HCT116 (cell line): ENCODE results near the gene GRIN2C. TPM values are rescaled to one million over a fixed set of nuclear protein-coding genes. Genes with fewer than 3 reads are reported as not detected.
A peak's percentile ranks its signal among the peaks of the same experiment; 100 is the strongest.

Experiments used
- ATAC-seq: fragments of 200-7000 bp; cut with Tn5 transposase; 2 replicates; pipeline ENCODE4 v1.9.1; 2020; ENCODE audit warnings: mild to moderate bottlenecking, moderate library complexity
- BruUV-seq: library from RNA; stranded (reverse); fragments of 400-500 nt; replicated peaks from 2 replicates; lab custom pipeline; 2021; lab: Mats Ljungman, UMichigan
- CTCF ChIA-PET: fragments of 300-600 bp; sonication (Branson Sonifier 250); formaldehyde crosslinking; loops from one replicate; lab custom pipeline; 2021; ENCODE audit warnings: antibody characterized with exemption; lab: Charles Lee
- POLR2A ChIA-PET: fragments of 300-600, 350-600 bp; sonication (Branson Sonifier 250); formaldehyde crosslinking; loops from one replicate; lab custom pipeline; 2021; ENCODE audit warnings: antibody characterized with exemption; lab: Charles Lee
- RAD21 ChIA-PET, 2 experiments: fragments of 300-600 bp; sonication (Branson Sonifier 250); formaldehyde crosslinking; loops; one replicate each; lab custom pipeline; 2023; ENCODE audit warnings: low total read pairs in 2 of 2; ENCODE audit not compliant: uncharacterized antibody in 2 of 2, unreplicated experiment in 2 of 2, low non-redundant PET in 1 of 2; lab: Charles Lee
- DNase-seq: peaks from one replicate; pipeline ENCODE4 v3.0.0-alpha.2; 2010; ENCODE audit warnings: low read depth, low spot score
- H2AFZ ChIP-seq: fragments of 200-600 bp; shearing (Covaris generic), sonication (generic); 2 replicates; pipeline ENCODE4 v1.6.1; 2017; ENCODE audit warnings: low read depth, mixed run types, mixed read lengths, antibody characterized with exemption, low read length; ENCODE audit not compliant: poor library complexity, severe bottlenecking
- H3K27ac ChIP-seq: 2 replicates; pipeline ENCODE4 v1.5.1; 2012; ENCODE audit warnings: low read depth, low read length
- H3K27me3 ChIP-seq: fragments of 200-600 bp; sonication (generic); 2 replicates; pipeline ENCODE4 v1.6.1; 2016; ENCODE audit warnings: mixed run types, low read length, mixed read lengths; ENCODE audit not compliant: insufficient read depth
- H3K36me3 ChIP-seq, 2 experiments: fragments of 200-500 bp in 1 of 2; fragments of 200-600 bp in 1 of 2; sonication (Bioruptor generic) in 1 of 2; sonication (generic) in 1 of 2; 2 replicates each; pipeline versions ENCODE4 v1.5.1 to v1.6.1; 2014 to 2016; ENCODE audit warnings: low read length in 2 of 2, inconsistent platforms in 1 of 2, mixed read lengths in 1 of 2, mixed run types in 1 of 2; ENCODE audit not compliant: insufficient read depth in 2 of 2, control insufficient read depth in 1 of 2
- H3K4me1 ChIP-seq, 2 experiments: fragments of 200-600 bp in 1 of 2; sonication (generic) in 1 of 2; 2 replicates each; pipeline versions ENCODE4 v1.5.1 to v1.6.1; 2012 to 2017; ENCODE audit warnings: low read length in 2 of 2, inconsistent platforms in 1 of 2, mild to moderate bottlenecking in 1 of 2, mixed read lengths in 1 of 2, mixed run types in 1 of 2, moderate library complexity in 1 of 2; ENCODE audit not compliant: insufficient read depth in 2 of 2, control insufficient read depth in 1 of 2
- H3K4me2 ChIP-seq: fragments of 200-600 bp; sonication (generic); 2 replicates; pipeline ENCODE4 v1.6.1; 2017; ENCODE audit warnings: mixed run types, low read length, mixed read lengths
- H3K4me3 ChIP-seq, 2 experiments: fragments of 200-600 bp in 1 of 2; sonication (generic) in 1 of 2; replicated peaks in 1 of 2; 2 replicates each; pipeline ENCODE4 v1.5.1; 2011 to 2016; ENCODE audit warnings: low read length in 2 of 2, control low read depth in 1 of 2, low read depth in 1 of 2, mild to moderate bottlenecking in 1 of 2, mixed read lengths in 1 of 2, mixed run types in 1 of 2
- H3K79me2 ChIP-seq: fragments of 200-600 bp; sonication (generic); 2 replicates; pipeline ENCODE4 v1.6.1; 2017; ENCODE audit warnings: mild to moderate bottlenecking, mixed run types, low read length, moderate library complexity, mixed read lengths; ENCODE audit not compliant: insufficient read depth
- H3K9ac ChIP-seq: fragments of 200-600 bp; sonication (generic); 2 replicates; pipeline ENCODE4 v1.6.1; 2016; ENCODE audit warnings: low read length, mixed read lengths
- H3K9me2 ChIP-seq: fragments of 200-600 bp; sonication (generic), shearing (Covaris generic); 2 replicates; pipeline ENCODE4 v1.6.1; 2017; ENCODE audit warnings: mixed run types, mild to moderate bottlenecking, moderate library complexity; ENCODE audit not compliant: insufficient read depth
- H3K9me3 ChIP-seq, 2 experiments: fragments of 200-500 bp in 1 of 2; fragments of 200-600 bp in 1 of 2; sonication (Bioruptor generic) in 1 of 2; sonication (generic) in 1 of 2; 2 replicates each; pipeline ENCODE4 v1.6.1; 2014 to 2017; ENCODE audit warnings: low read length in 2 of 2, mixed read lengths in 2 of 2, inconsistent platforms in 1 of 2, low read depth in 1 of 2, mild to moderate bottlenecking in 1 of 2, mixed run types in 1 of 2, moderate library complexity in 1 of 2; ENCODE audit not compliant: control insufficient read depth in 1 of 2, insufficient read depth in 1 of 2
- H4K20me1 ChIP-seq: fragments of 200-600 bp; sonication (generic), shearing (Covaris generic); 2 replicates; pipeline ENCODE4 v1.6.1; 2017; ENCODE audit warnings: mixed run types, mild to moderate bottlenecking, moderate library complexity; ENCODE audit not compliant: insufficient read depth
- MAX ChIP-seq: IDR thresholded peaks from 2 replicates; pipeline ENCODE4 v1.6.1; 2012
- POLR2A ChIP-seq: IDR thresholded peaks from 2 replicates; pipeline ENCODE4 v1.7.0; 2011; ENCODE audit warnings: borderline replicate concordance; ENCODE audit not compliant: insufficient read depth, insufficient read length; ENCODE audit errors: extremely low read depth
- POLR2AphosphoS5 ChIP-seq: IDR thresholded peaks from 2 replicates; pipeline ENCODE4 v1.6.1; 2011; ENCODE audit warnings: mild to moderate bottlenecking, low read depth, low read length, moderate library complexity
- SP1 ChIP-seq: IDR thresholded peaks from 2 replicates; pipeline ENCODE4 v1.6.1; 2012; ENCODE audit warnings: low read depth
- TCF7L2 ChIP-seq: IDR thresholded peaks from 2 replicates; pipeline ENCODE4 v1.7.0; 2011; ENCODE audit warnings: borderline replicate concordance, inconsistent platforms; ENCODE audit not compliant: insufficient read depth, insufficient read length; ENCODE audit errors: extremely low read depth
- YY1 ChIP-seq: IDR thresholded peaks from 2 replicates; pipeline ENCODE4 v1.6.1; 2011; ENCODE audit warnings: low read length, low read depth, moderate library complexity, mild to moderate bottlenecking; ENCODE audit not compliant: insufficient replicate concordance; ENCODE audit errors: extremely low read depth
- intact Hi-C: fragments of 100-400 bp; cut with micrococcal nuclease; formaldehyde crosslinking; loops from 2 replicates; pipeline ENCODE4 v1.10.0; 2022
- total RNA-seq: library from RNA; stranded (reverse); gene quantifications from one replicate; pipeline ENCODE4 v1.2.1, GENCODE V29; 2021; ENCODE audit not compliant: unreplicated experiment

The GRIN2C gene
- total RNA-seq, 1 experiment from 2014 or later, result 2.2 TPM

- Histone ChIP-seq H3K9me3 (no peaks in the 10 kb centered on the region), H3K4me1 (peaks cover 14 to 51% of the 10 kb centered on the region in 2 experiments), H3K36me3 (no peaks in the 10 kb centered on the region), H3K27ac (peak overlapping the region; percentile 77), H3K27me3 (no peaks in the 10 kb centered on the region), H4K20me1 (no peaks in the 10 kb centered on the region), H3K4me3 (peak overlapping the region; percentile 87 to 96), H3K4me2 (peak overlapping the region; percentile 99), H2AFZ (no peak overlapping the region), H3K79me2 (peaks cover 12% of the 10 kb centered on the region), H3K9ac (peak overlapping the region; percentile 90), H3K9me2 (no peaks in the 10 kb centered on the region)
- TF ChIP-seq POLR2A (peak; percentile 47), SP1 (0 out of 2 replicates have a peak, but pooled peaks have one; percentile 7), TCF7L2 (no peak), MAX (no peak), YY1 (peak; percentile 63), POLR2AphosphoS5 (peak; percentile 66; the same call in 1 of the 2 replicates)
- CTCF ChIA-PET, result interaction anchor here (1.0 to 3.1 kb wide), 6 partner anchors 11 to 217 kb away, joined by 3 to 40 read pairs (median 8); partner anchors contain the start of gene OTOP2
- POLR2A ChIA-PET, result interaction anchor here (0.6 to 2.3 kb wide), 18 partner anchors 11 to 307 kb away, joined by 3 to 23 read pairs (median 7); partner anchors contain the start of genes FADS6, GRIN2C and JPT1
- RAD21 ChIA-PET, result interaction anchor here (1.2 to 2.3 kb wide), 2 partner anchors 31 to 87 kb away, joined by 3 to 11 read pairs; no protein-coding TSS in a partner anchor
- intact Hi-C loops, result loop anchor here (5.0 kb wide), 3 partner anchors 83 to 158 kb away; partner anchors contain the start of gene NAT9
- no TSS peak for BruUV-seq
- DNase-seq (peak; percentile 71), ATAC-seq (peak; percentile 46)
Observed at GRCh38 chr17:74873874-74874614, 14.4 kb upstream of the GRIN2C start.
